Tibial artery (tissue), 4 donors: ENCODE results near the gene STK10.
"Not testable (repeated sequence)": the region's sequence is repeated elsewhere in the genome, so short reads cannot be mapped to it uniquely, and the experiment has no call there.

Experiments used
- DNase-seq, 2 donors: peaks; one replicate each; pipeline ENCODE4 v3.0.0-alpha.2; 2019
- H3K27ac ChIP-seq, 2 donors: fragments of 200-600 bp; sonication (generic) in 1 of 2; 1 replicate in 1 of 2; 2 replicates in 1 of 2; pipeline ENCODE4 v1.5.1; 2018 to 2019; ENCODE audit warnings: mild to moderate bottlenecking in 1 of 2
- H3K27me3 ChIP-seq, 2 donors: fragments of 200-600 bp; sonication (generic) in 1 of 2; one replicate each; pipeline versions ENCODE4 v1.5.1 to v1.6.0; 2016 to 2019
- H3K36me3 ChIP-seq, 3 donors: fragments of 200-600 bp; sonication (generic) in 2 of 3; one replicate each; pipeline ENCODE4 v1.5.1; 2016 to 2019; ENCODE audit warnings: mild to moderate bottlenecking in 2 of 3
- H3K4me1 ChIP-seq, 4 donors: fragments of 200-600 bp; sonication (generic) in 2 of 4; 1 replicate in 3 of 4; 2 replicates in 1 of 4; pipeline ENCODE4 v1.5.1; 2016 to 2019
- H3K4me3 ChIP-seq, 2 donors: fragments of 200-600 bp; sonication (generic) in 1 of 2; 1 replicate in 1 of 2; 2 replicates in 1 of 2; pipeline ENCODE4 v1.5.1; 2018 to 2019; ENCODE audit warnings: mild to moderate bottlenecking in 2 of 2
- H3K9me3 ChIP-seq, 3 donors: fragments of 200-600 bp; sonication (generic) in 1 of 3; one replicate each; pipeline ENCODE4 v1.5.1; 2016 to 2019
- CTCF ChIP-seq, 2 experiments: fragments of 200-600 bp in 1 of 2; fragments of 450-650 bp in 1 of 2; IDR thresholded peaks; one replicate each; pipeline ENCODE4 v1.5.1; 2017 to 2019; ENCODE audit warnings: antibody characterized with exemption in 2 of 2, mild to moderate bottlenecking in 1 of 2, moderate library complexity in 1 of 2
- intact Hi-C: fragments of 100-400 bp; cut with DNase I; formaldehyde crosslinking; loops from one replicate; pipeline ENCODE4 v1.15.0; 2023; ENCODE audit warnings: low total_unique reads

STK10 gene

DNA sequence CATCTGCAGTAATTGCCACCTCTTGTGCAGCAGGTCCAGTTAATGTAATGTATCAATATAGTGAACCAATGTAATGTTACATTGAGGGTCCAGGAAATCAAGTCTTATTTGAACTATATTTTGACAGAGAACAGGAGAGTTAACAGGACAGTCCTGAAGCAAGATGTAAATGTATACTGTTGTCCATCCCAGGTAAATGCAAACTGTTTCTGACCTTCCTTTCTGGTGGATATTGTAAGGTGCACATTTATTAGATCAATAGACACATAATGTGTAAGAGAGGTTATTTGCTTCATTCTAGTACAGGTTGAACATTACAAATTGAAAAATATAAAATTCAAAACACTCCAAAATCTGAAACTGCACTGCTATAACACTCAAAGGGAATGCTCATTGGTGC lies 158.1 kb downstream of the STK10 start:
- Histone ChIP-seq H3K4me1 (no peaks in the 10 kb centered on the region), H3K9me3 (no peaks in the 10 kb centered on the region), H3K36me3 (no peaks in the 10 kb centered on the region), H3K4me3 (no peak overlapping the region), H3K27ac (no peak overlapping the region), H3K27me3 (no peaks in the 10 kb centered on the region)
- TF ChIP-seq CTCF (IDR thresholded peaks at IDR 0.05): no peak
- intact Hi-C loops: no loop called here
- no peak for DNase-seq

- intact Hi-C loops: no loop called here
- no peak overlapping the region for H3K4me3 ChIP-seq
These were observed 159.9 kb downstream of the STK10 start for GRCh38 chr5:172028167-172028566.

DNA sequence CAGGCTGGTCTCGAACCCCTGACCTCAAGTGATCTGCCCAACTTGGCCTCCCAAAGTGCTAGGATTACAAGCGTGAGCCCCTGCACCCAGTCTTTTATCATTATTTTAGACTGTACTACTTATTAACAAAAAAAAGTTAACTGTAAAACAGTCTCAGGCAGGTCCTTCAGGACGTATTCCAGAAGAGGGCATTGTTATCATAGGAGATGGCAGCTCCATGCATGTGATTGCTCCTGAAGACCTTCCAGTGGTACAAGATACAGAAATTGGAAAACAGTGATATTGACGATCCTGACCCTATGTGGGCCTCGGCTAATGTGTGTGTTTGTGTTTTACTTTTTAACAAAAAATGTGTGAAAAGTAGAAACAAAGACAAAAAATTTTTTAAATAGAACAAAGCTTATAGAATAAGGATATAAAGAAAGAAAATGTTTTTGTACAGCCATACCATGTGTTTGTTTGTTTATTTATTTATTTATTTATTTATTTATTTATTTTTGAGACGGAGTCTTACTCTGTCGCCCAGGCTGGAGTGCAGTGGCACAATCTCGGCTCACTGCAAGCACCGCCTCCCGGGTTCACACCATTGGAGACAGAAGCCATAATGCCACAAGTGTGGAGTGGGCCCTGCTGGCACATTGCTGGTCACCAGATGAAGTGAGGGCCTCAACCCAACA lies 167.8 kb downstream of the STK10 start:
- H3K9me3 ChIP-seq, H3K36me3 ChIP-seq, intact Hi-C loops, H3K4me1 ChIP-seq, H3K27ac ChIP-seq, H3K27me3 ChIP-seq, H3K4me3 ChIP-seq, DNase-seq: not testable (repeated sequence)

More at GRCh38 chr5:172028167-172028566, 159.9 kb downstream of the STK10 start:
- Histone ChIP-seq H3K4me1 (no peaks in the 10 kb centered on the region), H3K9me3 (no peaks in the 10 kb centered on the region), H3K27ac (no peak overlapping the region), H3K27me3 (no peaks in the 10 kb centered on the region), H3K36me3 (no peaks in the 10 kb centered on the region)
- no peak for TF ChIP-seq CTCF (IDR thresholded peaks at IDR 0.05)
- no peak for DNase-seq

DNA sequence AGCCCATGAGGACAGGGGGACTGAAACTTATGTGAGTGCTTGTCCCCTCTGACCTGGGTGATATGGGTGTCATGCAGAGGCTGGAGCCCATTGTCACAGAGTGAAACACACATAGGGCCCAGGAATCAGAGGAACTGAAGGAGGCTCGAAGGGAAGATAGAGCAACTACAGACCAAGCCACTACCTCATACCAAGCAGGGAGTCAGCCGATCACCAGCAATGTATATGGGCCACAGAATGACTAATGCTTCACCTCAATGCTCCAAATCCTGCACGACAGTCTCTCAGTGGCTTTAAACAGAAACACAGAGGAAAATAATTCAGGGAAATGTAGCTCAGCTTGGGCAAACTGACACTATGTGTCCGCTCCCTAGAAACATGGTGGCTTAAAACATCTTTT lies 172.7 kb downstream of the STK10 start:
- intact Hi-C loops: no loop called here
- H3K4me3 ChIP-seq: no peak overlapping the region
- TF ChIP-seq CTCF (IDR thresholded peaks at IDR 0.05): no peak
- no peak overlapping the region for H3K27ac ChIP-seq
- H3K27me3 ChIP-seq: no peaks in the 10 kb centered on the region
- H3K36me3 ChIP-seq: no peaks in the 10 kb centered on the region
- H3K9me3 ChIP-seq: no peaks in the 10 kb centered on the region
- no peak for DNase-seq
- no peaks in the 10 kb centered on the region for H3K4me1 ChIP-seq

GRCh38 chr5:172010278-172010677 lies 177.7 kb downstream of the STK10 start:
- no peak for DNase-seq
- H3K4me3 ChIP-seq: no peak overlapping the region
- H3K9me3 ChIP-seq: no peaks in the 10 kb centered on the region
- TF ChIP-seq CTCF (IDR thresholded peaks at IDR 0.05): no peak
- H3K4me1 ChIP-seq: peaks cover 0 to 10% (median 7%) of the 10 kb centered on the region in 4 donors
- no peaks in the 10 kb centered on the region for H3K27me3 ChIP-seq
- no peaks in the 10 kb centered on the region for H3K36me3 ChIP-seq
- intact Hi-C loops: no loop called here
- H3K27ac ChIP-seq: no peak overlapping the region

GRCh38 chr5:172009536-172010270 lies 178.3 kb downstream of the STK10 start:
- H3K4me3 ChIP-seq: no peak overlapping the region
- intact Hi-C loops: loop anchor here (10.0 kb wide), 1 partner anchor 275 kb away; the partner anchor contains the start of gene UBTD2
- TF ChIP-seq CTCF (IDR thresholded peaks at IDR 0.05): no peak

More at GRCh38 chr5:172009536-172010270, 178.3 kb downstream of the STK10 start:
- Histone ChIP-seq H3K27ac (no peak overlapping the region), H3K27me3 (no peaks in the 10 kb centered on the region), H3K36me3 (no peaks in the 10 kb centered on the region), H3K9me3 (no peaks in the 10 kb centered on the region), H3K4me1 (peaks cover 0 to 16% (median 13%) of the 10 kb centered on the region in 4 donors)
- no peak for DNase-seq
